Right forelimb (tissue), 1 donor: ENCODE results near the gene STOML1.

Experiments
- DNase-seq: peaks from one replicate; pipeline ENCODE4 v3.0.0-alpha.2; 2018

The STOML1 gene

GRCh38 chr15:73991726-73992593 is at the start of gene STOML1:
Gene STOML1, minus strand, starts transcription at chr15:73992295. Its CDS starts 72 bp downstream, at chr15:73992223.
- DNase-seq, result peak; percentile 96

GRCh38 chr15:74041311-74041756 is 49.2 kb upstream of the STOML1 start:
- peak; percentile 41 for DNase-seq

GRCh38 chr15:74040109-74040850 is 48.2 kb upstream of the STOML1 start:
- DNase-seq, result peak; percentile 61

GRCh38 chr15:74039656-74040010 is 47.5 kb upstream of the STOML1 start:
- DNase-seq, result peak; percentile 28

- DNase-seq, result peak; percentile 35
These were observed 46.9 kb upstream of the STOML1 start for GRCh38 chr15:74038707-74039655.

GRCh38 chr15:74037171-74038117 is 45.3 kb upstream of the STOML1 start:
- peak; percentile 37 for DNase-seq

- no peak for DNase-seq
These were observed 44.4 kb upstream of the STOML1 start for GRCh38 chr15:74036271-74037170.

- DNase-seq, result no peak
These were observed 43.3 kb upstream of the STOML1 start for GRCh38 chr15:74035121-74036017.

GRCh38 chr15:74034206-74034755 is 42.2 kb upstream of the STOML1 start:
- no peak for DNase-seq

- peak; percentile 17 for DNase-seq
These were observed 40.8 kb upstream of the STOML1 start for GRCh38 chr15:74032606-74033561.

GRCh38 chr15:74032046-74032445 is 40.0 kb upstream of the STOML1 start:
- DNase-seq, result peak; percentile 19

GRCh38 chr15:74028646-74029045 is 36.6 kb upstream of the STOML1 start:
- DNase-seq, result peak; percentile 15

- DNase-seq, result peak; percentile 16
These were observed 35.6 kb upstream of the STOML1 start for GRCh38 chr15:74027688-74028087.

- DNase-seq, result no peak
These were observed 33.3 kb upstream of the STOML1 start for GRCh38 chr15:74025436-74025835.

GRCh38 chr15:74024687-74025086 is 32.6 kb upstream of the STOML1 start:
- DNase-seq, result peak; percentile 24

GRCh38 chr15:74022706-74023470 is 30.8 kb upstream of the STOML1 start:
- DNase-seq, result peak; percentile 25

GRCh38 chr15:74019734-74020133 is 27.6 kb upstream of the STOML1 start:
- no peak for DNase-seq
